OCI-LY1 (cell line): ENCODE results near the gene KRTAP4-1.

ENCODE experiments used
- CTCF ChIP-seq: fragments of 200-600 bp; sonication (generic), shearing (Covaris generic); IDR thresholded peaks from 2 replicates; pipeline ENCODE4 v1.5.1; 2017; ENCODE audit warnings: mild to moderate bottlenecking, antibody characterized with exemption, low read length, moderate library complexity, mixed read lengths
- EZH2 ChIP-seq: fragments of 200-600 bp; sonication (generic), shearing (Covaris generic); IDR thresholded peaks from 2 replicates; pipeline ENCODE4 v1.8.0; 2017; ENCODE audit warnings: borderline replicate concordance, mixed run types, mild to moderate bottlenecking, antibody characterized with exemption, low read length, moderate library complexity, mixed read lengths

- TF ChIP-seq CTCF: no peak
- no peak for TF ChIP-seq EZH2
Measured at GRCh38 chr17:41176744-41177387, 7.8 kb downstream of the KRTAP4-1 start.
